K562 (cell line): ENCODE results near the gene DCUN1D4. TPM values are rescaled to one million over a fixed set of nuclear protein-coding genes. Genes with fewer than 3 reads are reported as not detected.
A peak's percentile ranks its signal among the peaks of the same experiment; 100 is the strongest.

Experiments used
- ATAC-seq: fragments of 200-7000 bp; cut with Tn5 transposase; 3 replicates; pipeline ENCODE4 v1.9.1; 2020; ENCODE audit warnings: moderate library complexity
- BruUV-seq: library from RNA; stranded (reverse); fragments of 400-500 nt; replicated peaks from 2 replicates; lab custom pipeline; 2021; lab: Mats Ljungman, UMichigan
- CTCF ChIA-PET: fragments of 300-600 bp; formaldehyde crosslinking; extraction: SDS; loops from one replicate; lab custom pipeline; 2021; ENCODE audit warnings: low intra/inter-chr PET ratio; lab: Yijun Ruan, JAX
- POLR2A ChIA-PET: fragments of 300-600, 350-650 bp; sonication (Branson Sonifier 250); formaldehyde crosslinking; extraction: SDS; loops from one replicate; lab custom pipeline; 2021; ENCODE audit warnings: antibody characterized with exemption, inconsistent platforms; lab: Yijun Ruan, JAX
- DNase-seq, 4 experiments: peaks; one replicate each; pipeline versions ENCODE4 v3.0.0 to v3.0.0-alpha.2; 2011 to 2018; ENCODE audit warnings: low spot score in 3 of 4, mixed read lengths in 3 of 4; ENCODE audit errors: extremely low read depth in 1 of 4
- FAIRE-seq: peaks from 2 replicates; lab custom pipeline; 2011; peaks lifted over from hg19 to GRCh38; lab: Jason Lieb, UNC
- H2AFZ ChIP-seq: 2 replicates; pipeline ENCODE4 v1.6.0; 2011; ENCODE audit warnings: low read depth, low read length, control low read depth, inconsistent platforms
- H3K27ac ChIP-seq: fragments of 200-600 bp; 3 replicates; pipeline ENCODE4 v1.8.0; 2011; ENCODE audit warnings: low read depth, mild to moderate bottlenecking, control low read depth, inconsistent platforms, low read length, moderate library complexity, mixed read lengths; ENCODE audit errors: extremely low read depth
- H3K27me3 ChIP-seq, 2 experiments: fragments of 300-600 bp in 1 of 2; 2 replicates in 1 of 2; 3 replicates in 1 of 2; pipeline versions ENCODE4 v1.6.0 to v1.8.0; 2011; ENCODE audit warnings: inconsistent platforms in 2 of 2, low read length in 2 of 2, mild to moderate bottlenecking in 1 of 2, mixed read lengths in 1 of 2, moderate library complexity in 1 of 2; ENCODE audit not compliant: control insufficient read depth in 2 of 2, insufficient read depth in 2 of 2
- H3K36me3 ChIP-seq: fragments of 300-600 bp; 3 replicates; pipeline ENCODE4 v1.8.0; 2011; ENCODE audit warnings: mild to moderate bottlenecking, low read length, inconsistent platforms; ENCODE audit not compliant: control insufficient read depth, insufficient read depth
- H3K4me1 ChIP-seq, 2 experiments: fragments of 200-600 bp in 1 of 2; replicated peaks in 1 of 2; 2 replicates in 1 of 2; 3 replicates in 1 of 2; pipeline versions ENCODE4 v1.5.1 to v1.8.0; 2011; ENCODE audit warnings: inconsistent platforms in 2 of 2, low read length in 2 of 2, mild to moderate bottlenecking in 1 of 2, mixed read lengths in 1 of 2, moderate library complexity in 1 of 2; ENCODE audit not compliant: control insufficient read depth in 2 of 2, insufficient read depth in 2 of 2
- H3K4me2 ChIP-seq: 2 replicates; pipeline ENCODE4 v1.6.1; 2011; ENCODE audit warnings: low read length, control low read depth, inconsistent platforms, mixed read lengths; ENCODE audit not compliant: insufficient read depth
- H3K4me3 ChIP-seq: fragments of 200-600 bp; sonication (generic), shearing (Covaris generic); 2 replicates; pipeline ENCODE4 v1.5.1; 2016; ENCODE audit warnings: control low read depth, inconsistent platforms
- H3K79me2 ChIP-seq: fragments of 200-600 bp; 3 replicates; pipeline ENCODE4 v1.8.0; 2011; ENCODE audit warnings: low read length, inconsistent platforms; ENCODE audit not compliant: control insufficient read depth, insufficient read depth
- H3K9ac ChIP-seq, 2 experiments: 2 replicates each; pipeline versions ENCODE4 v1.6.0 to v1.6.1; 2011; ENCODE audit warnings: low read depth in 2 of 2, low read length in 2 of 2, control low read depth in 1 of 2, inconsistent platforms in 1 of 2, mild to moderate bottlenecking in 1 of 2, mixed read lengths in 1 of 2; ENCODE audit not compliant: insufficient read depth in 1 of 2
- H3K9me1 ChIP-seq: one replicate; pipeline ENCODE4 v1.6.0; 2011; ENCODE audit warnings: inconsistent platforms, mild to moderate bottlenecking, low read length, moderate library complexity; ENCODE audit not compliant: control insufficient read depth, insufficient read depth
- H3K9me3 ChIP-seq: replicated peaks from 2 replicates; pipeline ENCODE4 v1.5.1; 2011; ENCODE audit warnings: low read depth, low read length, inconsistent platforms; ENCODE audit not compliant: control insufficient read depth, insufficient read depth
- H4K20me1 ChIP-seq: replicated peaks from 2 replicates; pipeline ENCODE4 v1.6.1; 2011; ENCODE audit warnings: low read length, inconsistent platforms, mixed read lengths; ENCODE audit not compliant: control insufficient read depth, insufficient read depth
- DPF2 ChIP-seq: fragments of 450-650 bp; IDR thresholded peaks from 2 replicates; pipeline ENCODE4 v1.6.1; 2016
- EP400 ChIP-seq: fragments of 450-650 bp; IDR thresholded peaks from 2 replicates; pipeline ENCODE4 v1.6.1; 2017; ENCODE audit warnings: antibody characterized with exemption, mild to moderate bottlenecking, moderate library complexity
- L3MBTL2 ChIP-seq: fragments of 450-650 bp; IDR thresholded peaks from 2 replicates; pipeline ENCODE4 v1.6.1; 2016; ENCODE audit warnings: mild to moderate bottlenecking, moderate library complexity
- NRF1 ChIP-seq, 2 experiments: fragments of 450-650 bp; IDR thresholded peaks in 1 of 2; conservative IDR thresholded peaks in 1 of 2; 2 replicates each; pipeline ENCODE4 v1.6.1; 2014; ENCODE audit warnings: mild to moderate bottlenecking in 2 of 2
- POLR2A ChIP-seq: fragments of 450-650 bp; conservative IDR thresholded peaks from 2 replicates; pipeline ENCODE4 v1.6.1; 2016
- TFE3 ChIP-seq: fragments of 450-650 bp; formaldehyde crosslinking; IDR thresholded peaks from 2 replicates; pipeline ENCODE4 v1.4.0; 2020; ENCODE audit warnings: mild to moderate bottlenecking, mixed read lengths
- ZBTB40 ChIP-seq, 2 experiments: fragments of 450-650 bp in 1 of 2; sonication (generic) in 1 of 2; formaldehyde crosslinking in 1 of 2; IDR thresholded peaks; 2 replicates each; pipeline versions ENCODE4 v1.7.1 to v1.9.0; 2016 to 2022; ENCODE audit warnings: inconsistent platforms in 1 of 2, mild to moderate bottlenecking in 1 of 2, missing genetic modification reagents in 1 of 2
- WGBS: fragments of 100-300 bp; shearing (Covaris generic); methylation state at CpG from one replicate; pipeline ENCODE4 v1.1.6; 2016; ENCODE audit warnings: low coverage, mixed read lengths; ENCODE audit not compliant: insufficient coverage; ENCODE audit errors: missing lambda C conversion rate; 5-methylcytosine and 5-hydroxymethylcytosine counted together
- in situ Hi-C: fragments of 300-500 bp; cut with MboI; formaldehyde crosslinking; loops from 4 replicates; pipeline ENCODE4 v1.15.0; 2018; ENCODE audit warnings: inconsistent platforms, mixed read lengths
- intact Hi-C: fragments of 100-400 bp; cut with micrococcal nuclease; formaldehyde crosslinking; loops from 2 replicates; pipeline ENCODE4 v1.14.2; 2022
- polyA plus RNA-seq, 8 experiments: library from polyadenylated mRNA; depleted of rRNA in 4 of 8; stranded (reverse) in 5 of 8; unstranded in 3 of 8; fragments of >200 nt; fragmentation: Nextera tagmentation in 2 of 8; fragmentation: Illumina TruSeq in 1 of 8; extraction: Ambion mirVana in 2 of 8; extraction: Trizol in 1 of 8; gene quantifications; 2 replicates each; pipeline versions ENCODE4 v1.2.1 to v1.2.3, GENCODE V29; 2011 to 2014; ENCODE audit warnings: inconsistent platforms in 1 of 8, missing spikeins in 1 of 8
- total RNA-seq, 7 experiments: library from RNA; depleted of rRNA in 6 of 7; stranded (reverse); fragments of >200 nt in 6 of 7; fragmentation: Illumina TruSeq in 2 of 7; extraction: Trizol in 2 of 7; gene quantifications; 2 replicates each; pipeline versions ENCODE4 v1.2.1 to v1.2.3, GENCODE V29; 2011 to 2021; ENCODE audit warnings: low replicate concordance in 1 of 7

Gene DCUN1D4
- total and polyA plus RNA-seq, 9 of the 15 experiments (the other 6 are each of a cell fraction or from before 2014, with no cell fraction given) = 15.1 to 73.5 (median 23.0) TPM

DNA sequence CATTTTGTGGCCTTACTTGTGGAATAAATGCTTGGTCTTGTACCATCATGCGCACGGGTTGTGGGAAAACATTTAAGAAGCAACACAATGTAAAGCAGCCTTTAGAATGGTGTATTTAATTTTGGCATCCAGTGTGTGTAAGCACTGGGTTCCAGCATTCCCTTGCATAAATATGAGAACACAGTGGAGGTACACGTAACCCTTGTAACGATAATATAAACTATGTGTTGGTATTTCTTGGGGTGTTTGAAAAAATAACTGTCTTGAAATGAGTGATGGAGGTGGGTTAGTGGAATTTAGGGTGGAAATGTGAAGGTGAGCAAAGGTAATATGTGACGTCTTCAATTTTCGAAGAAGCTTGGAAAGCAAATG lies 2.1 kb downstream of the DCUN1D4 start:
- ChIA-PET CTCF (no interaction called here), POLR2A (interaction anchor here (0.7 to 1.8 kb wide), 3 partner anchors 8 to 19 kb away, joined by 3 to 5 read pairs (median 3); no protein-coding TSS in a partner anchor)
- Histone ChIP-seq H3K4me1 (peaks cover 2 to 14% of the 10 kb centered on the region in 2 experiments; a peak in 3 of 5 replicates), H3K79me2 (peaks cover 63% of the 10 kb centered on the region), H3K27ac (peak overlapping the region; percentile 90), H2AFZ (peak overlapping the region; percentile 88), H3K9ac (peak overlapping the region; percentile 80 to 90), H3K9me3 (no peaks in the 10 kb centered on the region), H4K20me1 (0 out of 2 replicates have a peak, but pooled peaks cover 4% of the 10 kb centered on the region), H3K9me1 (no peaks in the 10 kb centered on the region), H3K4me3 (peak overlapping the region; percentile 81), H3K36me3 (peaks cover 18% of the 10 kb centered on the region; the same call in 1 of the 3 replicates), H3K27me3 (no peaks in the 10 kb centered on the region), H3K4me2 (peak overlapping the region; percentile 88)
- BruUV-seq = no TSS peak
- no peak for ATAC-seq
- no peak for DNase-seq
- in situ Hi-C loops = no loop called here
- FAIRE-seq = no peak
- intact Hi-C loops = no loop called here
- no peak for TF ChIP-seq DPF2
- peak; percentile 26; the same call in 1 of the 2 replicates for TF ChIP-seq POLR2A
- TF ChIP-seq L3MBTL2 = peak; percentile 13; the same call in 1 of the 2 replicates
- TF ChIP-seq ZBTB40 (IDR thresholded peaks at IDR 0.05) = 0 out of 2 replicates have a peak, but pooled peaks have one; percentile 33
- no peak for TF ChIP-seq ZBTB40 (CRISPR knock-in tag; IDR thresholded peaks at IDR 0.05)
- no peak for TF ChIP-seq TFE3
- peak; percentile 48 to 54; a peak in 3 of 4 replicates for TF ChIP-seq NRF1 (conservative IDR thresholded peaks at IDR 0.05 in 1 of 2, IDR thresholded peaks at IDR 0.05 in 1 of 2)
- TF ChIP-seq EP400 = peak; percentile 44; the same call in 1 of the 2 replicates
- WGBS = under 1% methylated on average over 6 of the region's 6 CpGs
